K562 (cell line): Measurements from ENCODE around the gene ATRN. TPM values are rescaled to one million over a fixed set of nuclear protein-coding genes. Genes with fewer than 3 reads are reported as not detected.

Experiments
- ATAC-seq: fragments of 200-7000 bp; cut with Tn5 transposase; 3 replicates; pipeline ENCODE4 v1.9.1; 2020; ENCODE audit warnings: moderate library complexity
- BruUV-seq: library from RNA; stranded (reverse); fragments of 400-500 nt; replicated peaks from 2 replicates; lab custom pipeline; 2021; lab: Mats Ljungman, UMichigan
- CTCF ChIA-PET: fragments of 300-600 bp; formaldehyde crosslinking; extraction: SDS; loops from one replicate; lab custom pipeline; 2021; ENCODE audit warnings: low intra/inter-chr PET ratio; lab: Yijun Ruan, JAX
- POLR2A ChIA-PET: fragments of 300-600, 350-650 bp; sonication (Branson Sonifier 250); formaldehyde crosslinking; extraction: SDS; loops from one replicate; lab custom pipeline; 2021; ENCODE audit warnings: antibody characterized with exemption, inconsistent platforms; lab: Yijun Ruan, JAX
- DNase-seq, 4 experiments: peaks; one replicate each; pipeline versions ENCODE4 v3.0.0 to v3.0.0-alpha.2; 2011 to 2018; ENCODE audit warnings: low spot score in 3 of 4, mixed read lengths in 3 of 4; ENCODE audit errors: extremely low read depth in 1 of 4
- FAIRE-seq: peaks from 2 replicates; lab custom pipeline; 2011; peaks lifted over from hg19 to GRCh38; lab: Jason Lieb, UNC
- H2AFZ ChIP-seq: 2 replicates; pipeline ENCODE4 v1.6.0; 2011; ENCODE audit warnings: low read depth, low read length, control low read depth, inconsistent platforms
- H3K27ac ChIP-seq: fragments of 200-600 bp; 3 replicates; pipeline ENCODE4 v1.8.0; 2011; ENCODE audit warnings: low read depth, mild to moderate bottlenecking, control low read depth, inconsistent platforms, low read length, moderate library complexity, mixed read lengths; ENCODE audit errors: extremely low read depth
- H3K27me3 ChIP-seq, 2 experiments: fragments of 300-600 bp in 1 of 2; 2 replicates in 1 of 2; 3 replicates in 1 of 2; pipeline versions ENCODE4 v1.6.0 to v1.8.0; 2011; ENCODE audit warnings: inconsistent platforms in 2 of 2, low read length in 2 of 2, mild to moderate bottlenecking in 1 of 2, mixed read lengths in 1 of 2, moderate library complexity in 1 of 2; ENCODE audit not compliant: control insufficient read depth in 2 of 2, insufficient read depth in 2 of 2
- H3K36me3 ChIP-seq: fragments of 300-600 bp; 3 replicates; pipeline ENCODE4 v1.8.0; 2011; ENCODE audit warnings: mild to moderate bottlenecking, low read length, inconsistent platforms; ENCODE audit not compliant: control insufficient read depth, insufficient read depth
- H3K4me1 ChIP-seq, 2 experiments: fragments of 200-600 bp in 1 of 2; replicated peaks in 1 of 2; 2 replicates in 1 of 2; 3 replicates in 1 of 2; pipeline versions ENCODE4 v1.5.1 to v1.8.0; 2011; ENCODE audit warnings: inconsistent platforms in 2 of 2, low read length in 2 of 2, mild to moderate bottlenecking in 1 of 2, mixed read lengths in 1 of 2, moderate library complexity in 1 of 2; ENCODE audit not compliant: control insufficient read depth in 2 of 2, insufficient read depth in 2 of 2
- H3K4me2 ChIP-seq: 2 replicates; pipeline ENCODE4 v1.6.1; 2011; ENCODE audit warnings: low read length, control low read depth, inconsistent platforms, mixed read lengths; ENCODE audit not compliant: insufficient read depth
- H3K4me3 ChIP-seq: fragments of 200-600 bp; sonication (generic), shearing (Covaris generic); 2 replicates; pipeline ENCODE4 v1.5.1; 2016; ENCODE audit warnings: control low read depth, inconsistent platforms
- H3K79me2 ChIP-seq: fragments of 200-600 bp; 3 replicates; pipeline ENCODE4 v1.8.0; 2011; ENCODE audit warnings: low read length, inconsistent platforms; ENCODE audit not compliant: control insufficient read depth, insufficient read depth
- H3K9ac ChIP-seq, 2 experiments: 2 replicates each; pipeline versions ENCODE4 v1.6.0 to v1.6.1; 2011; ENCODE audit warnings: low read depth in 2 of 2, low read length in 2 of 2, control low read depth in 1 of 2, inconsistent platforms in 1 of 2, mild to moderate bottlenecking in 1 of 2, mixed read lengths in 1 of 2; ENCODE audit not compliant: insufficient read depth in 1 of 2
- H3K9me1 ChIP-seq: one replicate; pipeline ENCODE4 v1.6.0; 2011; ENCODE audit warnings: inconsistent platforms, mild to moderate bottlenecking, low read length, moderate library complexity; ENCODE audit not compliant: control insufficient read depth, insufficient read depth
- H3K9me3 ChIP-seq: replicated peaks from 2 replicates; pipeline ENCODE4 v1.5.1; 2011; ENCODE audit warnings: low read depth, low read length, inconsistent platforms; ENCODE audit not compliant: control insufficient read depth, insufficient read depth
- H4K20me1 ChIP-seq: replicated peaks from 2 replicates; pipeline ENCODE4 v1.6.1; 2011; ENCODE audit warnings: low read length, inconsistent platforms, mixed read lengths; ENCODE audit not compliant: control insufficient read depth, insufficient read depth
- ARHGAP35 ChIP-seq: fragments of 450-650 bp; IDR thresholded peaks from 2 replicates; pipeline ENCODE4 v1.6.1; 2018; ENCODE audit not compliant: partially characterized antibody
- MAFK ChIP-seq: IDR thresholded peaks from 2 replicates; pipeline ENCODE4 v1.6.1; 2011; ENCODE audit warnings: low read length, improper control_type of control experiment
- NFIC ChIP-seq: fragments of 450-650 bp; IDR thresholded peaks from 2 replicates; pipeline ENCODE4 v1.6.1; 2017; ENCODE audit warnings: mild to moderate bottlenecking, inconsistent platforms
- TFAM ChIP-seq: fragments of 250-450 bp; sonication (Bioruptor Pico); conservative IDR thresholded peaks from 2 replicates; pipeline ENCODE4 v1.5.0; 2021; ENCODE audit warnings: mild to moderate bottlenecking, moderate library complexity
- ZC3H11A ChIP-seq: IDR thresholded peaks from 2 replicates; pipeline ENCODE4 v1.6.1; 2012; ENCODE audit warnings: low read depth, low read length, improper control_type of control experiment
- ZNF318 ChIP-seq, 2 experiments: fragments of 450-650 bp; IDR thresholded peaks; 2 replicates each; pipeline ENCODE4 v1.6.1; 2016; ENCODE audit warnings: mild to moderate bottlenecking in 2 of 2, borderline replicate concordance in 1 of 2, low read depth in 1 of 2, moderate library complexity in 1 of 2
- WGBS: fragments of 100-300 bp; shearing (Covaris generic); methylation state at CpG from one replicate; pipeline ENCODE4 v1.1.6; 2016; ENCODE audit warnings: low coverage, mixed read lengths; ENCODE audit not compliant: insufficient coverage; ENCODE audit errors: missing lambda C conversion rate; 5-methylcytosine and 5-hydroxymethylcytosine counted together
- in situ Hi-C: fragments of 300-500 bp; cut with MboI; formaldehyde crosslinking; loops from 4 replicates; pipeline ENCODE4 v1.15.0; 2018; ENCODE audit warnings: inconsistent platforms, mixed read lengths
- intact Hi-C: fragments of 100-400 bp; cut with micrococcal nuclease; formaldehyde crosslinking; loops from 2 replicates; pipeline ENCODE4 v1.14.2; 2022
- polyA plus RNA-seq, 8 experiments: library from polyadenylated mRNA; depleted of rRNA in 4 of 8; stranded (reverse) in 5 of 8; unstranded in 3 of 8; fragments of >200 nt; fragmentation: Nextera tagmentation in 2 of 8; fragmentation: Illumina TruSeq in 1 of 8; extraction: Ambion mirVana in 2 of 8; extraction: Trizol in 1 of 8; gene quantifications; 2 replicates each; pipeline versions ENCODE4 v1.2.1 to v1.2.3, GENCODE V29; 2011 to 2014; ENCODE audit warnings: inconsistent platforms in 1 of 8, missing spikeins in 1 of 8
- total RNA-seq, 7 experiments: library from RNA; depleted of rRNA in 6 of 7; stranded (reverse); fragments of >200 nt in 6 of 7; fragmentation: Illumina TruSeq in 2 of 7; extraction: Trizol in 2 of 7; gene quantifications; 2 replicates each; pipeline versions ENCODE4 v1.2.1 to v1.2.3, GENCODE V29; 2011 to 2021; ENCODE audit warnings: low replicate concordance in 1 of 7

The ATRN gene
- total and polyA plus RNA-seq, 9 of the 15 experiments (the other 6 are each of a cell fraction or from before 2014, with no cell fraction given), result 0.69 to 16.5 (median 7.6) TPM

GRCh38 chr20:3631534-3631933 lies 160.7 kb downstream of the ATRN start:
- ChIA-PET CTCF (no interaction called here), POLR2A (no interaction called here)
- Histone ChIP-seq H3K27ac (no peak overlapping the region), H3K9me1 (no peaks in the 10 kb centered on the region), H3K4me3 (no peak overlapping the region), H3K36me3 (no peaks in the 10 kb centered on the region), H4K20me1 (no peaks in the 10 kb centered on the region), H3K4me2 (no peak overlapping the region), H2AFZ (no peak overlapping the region), H3K9ac (no peak overlapping the region), H3K79me2 (no peaks in the 10 kb centered on the region), H3K4me1 (no peaks in the 10 kb centered on the region), H3K9me3 (no peaks in the 10 kb centered on the region), H3K27me3 (no peaks in the 10 kb centered on the region)
- intact Hi-C loops (no loop called here), in situ Hi-C loops (no loop called here)
- no peak for ATAC-seq
- DNase-seq, result no peak
- 63% methylated on average over 5 of the region's 5 CpGs for WGBS
- FAIRE-seq, result no peak
- TF ChIP-seq ZNF318 (IDR thresholded peaks at IDR 0.05; ENCODE audit: borderline replicate concordance in 1 of 2, low read depth in 1 of 2) (no peak), NFIC (no peak), MAFK (no peak), ZC3H11A (no peak), ARHGAP35 (no peak), TFAM (CRISPR knock-in tag) (no peak)
- BruUV-seq, result no TSS peak
